A549 (cell line): ENCODE data around the gene FGD2. TPM values are rescaled to one million over a fixed set of nuclear protein-coding genes. Genes with fewer than 3 reads are reported as not detected.
A peak's percentile ranks its signal among the peaks of the same experiment; 100 is the strongest.
"Not testable (repeated sequence)": the region's sequence is repeated elsewhere in the genome, so short reads cannot be mapped to it uniquely, and the experiment has no call there.

Experiments used
- ATAC-seq, 2 experiments: fragments of 200-7000 bp in 1 of 2; fragments of >200 bp in 1 of 2; cut with Nextera tagmentation in 1 of 2; cut with Tn5 transposase in 1 of 2; 3 replicates each; pipeline versions ENCODE4 v1.8.0 to v1.9.1; 2018 to 2020; ENCODE audit warnings: mild to moderate bottlenecking in 1 of 2, moderate library complexity in 1 of 2
- CTCF ChIA-PET: fragments of 300-600 bp; sonication (Branson Sonifier 250); formaldehyde crosslinking; extraction: SDS; loops from one replicate; lab custom pipeline; 2021; ENCODE audit warnings: antibody characterized with exemption, inconsistent platforms; lab: Yijun Ruan, JAX
- POLR2A ChIA-PET: fragments of 350-600 bp; formaldehyde crosslinking; extraction: SDS; loops from one replicate; lab custom pipeline; 2021; ENCODE audit warnings: antibody characterized with exemption, inconsistent platforms; lab: Yijun Ruan, JAX
- DNase-seq, 2 experiments: peaks; one replicate each; pipeline versions ENCODE4 v3.0.0 to v3.0.0-alpha.2; 2011 to 2016; ENCODE audit warnings: low read depth in 1 of 2, low spot score in 1 of 2
- FAIRE-seq: peaks from 2 replicates; lab custom pipeline; 2011; peaks lifted over from hg19 to GRCh38; lab: Jason Lieb, UNC
- H3K27ac ChIP-seq, 2 experiments: fragments of >200 bp; sonication (Bioruptor Twin); formaldehyde crosslinking; 3 replicates each; pipeline ENCODE4 v1.5.1; 2016 to 2017
- H3K4me1 ChIP-seq: fragments of >200 bp; sonication (Bioruptor Twin); formaldehyde crosslinking; 3 replicates; pipeline ENCODE4 v1.6.1; 2016
- H3K4me2 ChIP-seq: fragments of >200 bp; sonication (Bioruptor Twin); formaldehyde crosslinking; 3 replicates; pipeline ENCODE4 v1.6.1; 2016
- H3K4me3 ChIP-seq: fragments of >200 bp; sonication (Bioruptor Twin); formaldehyde crosslinking; 3 replicates; pipeline ENCODE4 v1.5.1; 2016
- H3K9me3 ChIP-seq: fragments of >200 bp; sonication (Bioruptor Twin); formaldehyde crosslinking; 3 replicates; pipeline ENCODE4 v1.6.1; 2016
- ATOH8 ChIP-seq: fragments of 250-450 bp; sonication (Bioruptor Pico); IDR thresholded peaks from 2 replicates; pipeline ENCODE4 v1.5.0; 2020; ENCODE audit warnings: low read depth, mild to moderate bottlenecking, moderate library complexity
- CBX8 ChIP-seq: fragments of 200-600 bp; sonication (generic); IDR thresholded peaks from 2 replicates; pipeline ENCODE4 v1.6.1; 2016
- CHD2 ChIP-seq: fragments of 150-350 bp; IDR thresholded peaks from 2 replicates; pipeline ENCODE4 v1.6.1; 2014; ENCODE audit warnings: low read length; ENCODE audit not compliant: partially characterized antibody
- CHD4 ChIP-seq: fragments of 200-600 bp; sonication (generic); IDR thresholded peaks from 2 replicates; pipeline ENCODE4 v1.6.1; 2016; ENCODE audit warnings: antibody characterized with exemption, mild to moderate bottlenecking, borderline replicate concordance
- FOSB ChIP-seq: fragments of 250-450 bp; sonication (Bioruptor Pico); IDR thresholded peaks from 2 replicates; pipeline ENCODE4 v1.5.0; 2020; ENCODE audit warnings: mild to moderate bottlenecking, moderate library complexity
- GATA3 ChIP-seq: IDR thresholded peaks from 2 replicates; pipeline ENCODE4 v1.6.1; 2012; ENCODE audit warnings: borderline replicate concordance
- HDAC2 ChIP-seq: fragments of 200-600 bp; sonication (generic); IDR thresholded peaks from 2 replicates; pipeline ENCODE4 v1.6.1; 2016
- HEYL ChIP-seq: fragments of 250-450 bp; sonication (Bioruptor Pico); IDR thresholded peaks from 2 replicates; pipeline ENCODE4 v1.8.0; 2021; ENCODE audit warnings: mild to moderate bottlenecking, moderate library complexity
- HOXB5 ChIP-seq: fragments of 250-450 bp; sonication (Bioruptor Pico); IDR thresholded peaks from 2 replicates; pipeline ENCODE4 v1.5.0; 2020; ENCODE audit warnings: mild to moderate bottlenecking, moderate library complexity
- KDM1A ChIP-seq: fragments of 200-600 bp; sonication (generic); IDR thresholded peaks from 2 replicates; pipeline ENCODE4 v1.6.1; 2016; ENCODE audit warnings: low read depth, mild to moderate bottlenecking
- PHF8 ChIP-seq: fragments of 200-600 bp; sonication (generic); IDR thresholded peaks from 2 replicates; pipeline ENCODE4 v1.6.1; 2016; ENCODE audit warnings: low read depth, mild to moderate bottlenecking, antibody characterized with exemption, moderate library complexity, borderline replicate concordance
- POLR2AphosphoS2 ChIP-seq: conservative IDR thresholded peaks from 2 replicates; pipeline ENCODE4 v1.6.1; 2012; ENCODE audit warnings: low read length, improper control_type of control experiment, inconsistent platforms
- TP53 ChIP-seq: fragments of 250-450 bp; sonication (Bioruptor Pico); IDR thresholded peaks from 2 replicates; pipeline ENCODE4 v1.5.0; 2021; ENCODE audit warnings: mild to moderate bottlenecking, moderate library complexity
- USF2 ChIP-seq: fragments of 450-650 bp; IDR thresholded peaks from 2 replicates; pipeline ENCODE4 v1.6.1; 2014; ENCODE audit warnings: antibody characterized with exemption
- ZFP36 ChIP-seq: fragments of 450-650 bp; IDR thresholded peaks from 2 replicates; pipeline ENCODE4 v1.6.1; 2014; ENCODE audit warnings: borderline replicate concordance; ENCODE audit not compliant: partially characterized antibody
- ZNF302 ChIP-seq: fragments of 250-450 bp; sonication (Bioruptor Pico); IDR thresholded peaks from 2 replicates; pipeline ENCODE4 v1.9.0; 2021; ENCODE audit warnings: inconsistent platforms, mild to moderate bottlenecking, moderate library complexity
- ZSCAN20 ChIP-seq: fragments of 250-450 bp; sonication (Bioruptor Pico); IDR thresholded peaks from 2 replicates; pipeline ENCODE4 v1.8.0; 2022; ENCODE audit warnings: mild to moderate bottlenecking, moderate library complexity
- WGBS: methylation state at CpG from one replicate; pipeline ENCODE4 v1.1.6; 2017; ENCODE audit errors: missing lambda C conversion rate; 5-methylcytosine and 5-hydroxymethylcytosine counted together
- polyA plus RNA-seq, 4 experiments: library from polyadenylated mRNA; depleted of rRNA in 3 of 4; stranded (reverse); fragments of >200 nt; fragmentation: RNase III in 1 of 4; extraction: RNeasy Plus Mini Kit Qiagen cat#74134 plus additional on column Dnase treatment in 1 of 4; gene quantifications; 2 replicates in 3 of 4; 3 replicates in 1 of 4; pipeline ENCODE4 v1.2.3, GENCODE V29; 2011 to 2017

Gene FGD2
- polyA plus RNA-seq, 2 of the 4 experiments (the other 2 are of a cell fraction), result not detected

- ChIA-PET POLR2A (interaction anchor here (0.5 kb wide), 1 partner anchor 130 kb away, joined by 3 read pairs; no protein-coding TSS in a partner anchor), CTCF (interaction anchor here (1.0 to 4.5 kb wide), 6 partner anchors 9 to 170 kb away, joined by 3 to 28 read pairs (median 4); no protein-coding TSS in a partner anchor)
- FAIRE-seq (no peak), DNase-seq (no peak), ATAC-seq (no peak)
- WGBS, result 77% methylated on average over 13 of the region's 13 CpGs
- 0 out of 3 replicates have a peak overlapping the region, but pooled peaks have one; percentile 41 for H3K4me2 ChIP-seq
- no peak overlapping the region for H3K4me3 ChIP-seq
- no peaks in the 10 kb centered on the region for H3K9me3 ChIP-seq
- peak overlapping the region in 1 of 2 experiments; percentile 11; a peak in 3 of 6 replicates for H3K27ac ChIP-seq
- H3K4me1 ChIP-seq, result peaks cover 13% of the 10 kb centered on the region
- TF ChIP-seq TP53 (CRISPR knock-in tag), result no peak
- TF ChIP-seq USF2, result no peak
- TF ChIP-seq ATOH8 (CRISPR knock-in tag), result no peak
Measured at GRCh38 chr6:37038292-37039198, 33.1 kb downstream of the FGD2 start.

- Histone ChIP-seq H3K27ac (peak overlapping the region in 1 of 2 experiments; percentile 26; a peak in 1 of 6 replicates), H3K9me3 (no peaks in the 10 kb centered on the region), H3K4me1 (peaks cover 13% of the 10 kb centered on the region), H3K4me3 (no peak overlapping the region), H3K4me2 (no peak overlapping the region)
- TF ChIP-seq CHD2, result no peak
- TF ChIP-seq ZNF302 (CRISPR knock-in tag), result no peak
- no peak for TF ChIP-seq POLR2AphosphoS2
- FAIRE-seq, result no peak
- ChIA-PET POLR2A (no interaction called here), CTCF (interaction anchor here (0.6 to 4.5 kb wide), 6 partner anchors 10 to 300 kb away, joined by 3 to 28 read pairs (median 4); no protein-coding TSS in a partner anchor)
- no peak for ATAC-seq
- no peak for DNase-seq
- 92% methylated on average over 4 of the region's 4 CpGs for WGBS
Measured at GRCh38 chr6:37039958-37040357, 34.5 kb downstream of the FGD2 start.

- ChIA-PET POLR2A (no interaction called here), CTCF (interaction anchor here (1.1 to 2.1 kb wide), 4 partner anchors 10 to 169 kb away, joined by 4 to 9 read pairs (median 7); no protein-coding TSS in a partner anchor)
- Histone ChIP-seq H3K4me2 (no peak overlapping the region), H3K4me3 (no peak overlapping the region), H3K27ac (no peak overlapping the region), H3K9me3 (no peaks in the 10 kb centered on the region), H3K4me1 (peaks cover 13% of the 10 kb centered on the region)
- ATAC-seq (no peak), DNase-seq (no peak), FAIRE-seq (no peak)
- TF ChIP-seq HEYL (CRISPR knock-in tag), result no peak
- 91% methylated on average over 6 of the region's 6 CpGs for WGBS
Measured at GRCh38 chr6:37041521-37041920, 36.1 kb downstream of the FGD2 start.

GRCh38 chr6:37042150-37042549 lies 36.7 kb downstream of the FGD2 start:
- no peak for TF ChIP-seq CHD4
- no peak for TF ChIP-seq HDAC2
- no peak for TF ChIP-seq HEYL (CRISPR knock-in tag)
- TF ChIP-seq ZSCAN20 (CRISPR knock-in tag), result no peak
- no peak for TF ChIP-seq ZFP36
- no peak for TF ChIP-seq FOSB (CRISPR knock-in tag)
- no peak for TF ChIP-seq CBX8
- no peak for TF ChIP-seq HOXB5 (CRISPR knock-in tag)
- no peak for TF ChIP-seq KDM1A
- no peak for TF ChIP-seq GATA3
- no peak for TF ChIP-seq PHF8
- ChIA-PET CTCF (interaction anchor here (1.1 to 1.9 kb wide), 4 partner anchors 9 to 168 kb away, joined by 3 to 9 read pairs (median 6); no protein-coding TSS in a partner anchor), POLR2A (no interaction called here)
- Histone ChIP-seq H3K9me3 (no peaks in the 10 kb centered on the region), H3K27ac (no peak overlapping the region), H3K4me2 (no peak overlapping the region), H3K4me1 (peaks cover 13% of the 10 kb centered on the region), H3K4me3 (no peak overlapping the region)
- DNase-seq (no peak), ATAC-seq (no peak), FAIRE-seq (no peak)
- WGBS, result 57% methylated on average over 3 of the region's 3 CpGs

GRCh38 chr6:37043091-37043490 lies 37.6 kb downstream of the FGD2 start:
- FAIRE-seq, DNase-seq, ATAC-seq, H3K4me3 ChIP-seq, H3K4me2 ChIP-seq, H3K27ac ChIP-seq, POLR2A ChIA-PET, H3K9me3 ChIP-seq: not testable (repeated sequence)
- H3K4me1 ChIP-seq, result peaks cover 13% of the 10 kb centered on the region
- WGBS, result 83% methylated on average over 3 of the region's 3 CpGs
- CTCF ChIA-PET, result interaction anchor here (1.2 to 1.9 kb wide), 3 partner anchors 8 to 167 kb away, joined by 3 to 9 read pairs (median 4); no protein-coding TSS in a partner anchor
